Activated naive CD4-positive, alpha-beta T cell treated with anti-CD3 and anti-CD28 coated beads, Interleukin-2, amount 10 ng/mL, durations not matched to agents 5 hours and 36 hours (primary cell): ENCODE data around the gene SREK1. TPM values are rescaled to one million over a fixed set of nuclear protein-coding genes. Genes with fewer than 3 reads are reported as not detected.

Experiments
- total RNA-seq, 2 experiments: library from RNA; stranded (reverse); gene quantifications; one replicate each; pipeline ENCODE4 v1.2.3, GENCODE V29; 2021

SREK1 gene
- total RNA-seq: 10 to 100 TPM; 66.6 to 69.9 TPM

GRCh38 chr5:66144074-66144833, at the start of gene SREK1:
Gene SREK1, plus strand, starts transcription at chr5:66144300. Its CDS starts 77 bp downstream, at chr5:66144377.

Other genes starting within 250 kb of the SREK1 start
- gene ERBIN, start 217.7 kb upstream of the SREK1 start, total RNA-seq: 10 to 100 TPM; 65.5 to 66.3 TPM